C4-2B (cell line): ENCODE measurements around the gene SACS.

Source experiments
- H3K27ac ChIP-seq: fragments of 450-650 bp; 2 replicates; pipeline ENCODE4 v1.5.1; 2017
- CTCF ChIP-seq: fragments of 450-650 bp; conservative IDR thresholded peaks from 2 replicates; pipeline ENCODE4 v1.5.1; 2017; ENCODE audit warnings: mild to moderate bottlenecking
- ZFX ChIP-seq: fragments of 450-650 bp; IDR thresholded peaks from 2 replicates; pipeline ENCODE4 v1.6.1; 2017

SACS gene

GRCh38 chr13:23460921-23461320 lies 27.4 kb upstream of the SACS start:
- no peak for TF ChIP-seq ZFX
- no peak for TF ChIP-seq CTCF
- H3K27ac ChIP-seq, result no peak overlapping the region

- TF ChIP-seq CTCF (no peak), ZFX (no peak)
- no peak overlapping the region for H3K27ac ChIP-seq
Observed at GRCh38 chr13:23460309-23460708, 26.8 kb upstream of the SACS start.

- H3K27ac ChIP-seq, result no peak overlapping the region
- no peak for TF ChIP-seq CTCF
- TF ChIP-seq ZFX, result no peak
Observed at GRCh38 chr13:23458989-23459388, 25.5 kb upstream of the SACS start.

GRCh38 chr13:23456437-23457210 lies 23.1 kb upstream of the SACS start:
- no peak overlapping the region for H3K27ac ChIP-seq
- no peak for TF ChIP-seq CTCF
- TF ChIP-seq ZFX, result no peak

GRCh38 chr13:23455401-23456185 lies 22.1 kb upstream of the SACS start:
- TF ChIP-seq ZFX, result no peak
- peak; percentile 74 for TF ChIP-seq CTCF

GRCh38 chr13:23453132-23453531 lies 19.6 kb upstream of the SACS start:
- TF ChIP-seq CTCF (no peak), ZFX (no peak)
- H3K27ac ChIP-seq, result no peak overlapping the region

More at GRCh38 chr13:23455401-23456185, 22.1 kb upstream of the SACS start:
- no peak overlapping the region for H3K27ac ChIP-seq

GRCh38 chr13:23450340-23451046 lies 17.0 kb upstream of the SACS start:
- no peak for TF ChIP-seq CTCF
- H3K27ac ChIP-seq, result no peak overlapping the region
